Thymus (tissue), 11 donors: ENCODE data around the gene TRMT13. TPM values are rescaled to one million over a fixed set of nuclear protein-coding genes. Genes with fewer than 3 reads are reported as not detected.

ENCODE experiments used
- DNase-seq, 9 donors: peaks; one replicate each; pipeline ENCODE4 v3.0.0-alpha.2; 2013; ENCODE audit warnings: low spot score in 9 of 9, low read depth in 6 of 9, missing footprints in 1 of 9
- H3K27ac ChIP-seq, 2 donors: one replicate each; pipeline ENCODE4 v1.5.1; 2013; ENCODE audit warnings: control low read depth in 1 of 2, low read depth in 1 of 2, low read length in 1 of 2, mild to moderate bottlenecking in 1 of 2, moderate library complexity in 1 of 2
- H3K27me3 ChIP-seq, 2 donors: one replicate each; pipeline ENCODE4 v1.5.1; 2013; ENCODE audit warnings: low read length in 1 of 2; ENCODE audit not compliant: control insufficient read depth in 2 of 2, insufficient read depth in 1 of 2
- H3K36me3 ChIP-seq, 2 donors: one replicate each; pipeline ENCODE4 v1.5.1; 2013; ENCODE audit warnings: low read length in 1 of 2, mild to moderate bottlenecking in 1 of 2, moderate library complexity in 1 of 2; ENCODE audit not compliant: control insufficient read depth in 2 of 2, insufficient read depth in 2 of 2
- H3K4me1 ChIP-seq, 2 donors: one replicate each; pipeline ENCODE4 v1.5.1; 2013; ENCODE audit warnings: low read length in 2 of 2; ENCODE audit not compliant: control insufficient read depth in 2 of 2, insufficient read depth in 2 of 2
- H3K4me3 ChIP-seq, 2 donors: one replicate each; pipeline ENCODE4 v1.5.1; 2013; ENCODE audit warnings: low read length in 2 of 2, control low read depth in 1 of 2, mild to moderate bottlenecking in 1 of 2
- H3K9me3 ChIP-seq, 2 donors: one replicate each; pipeline ENCODE4 v1.5.1; 2013; ENCODE audit warnings: low read length in 1 of 2, mild to moderate bottlenecking in 1 of 2; ENCODE audit not compliant: control insufficient read depth in 2 of 2, insufficient read depth in 1 of 2
- WGBS: extraction: QIAGEN DNeasy Blood & Tissue Kit; methylation state at CpG from one replicate; pipeline ENCODE4 v1.1.7; 2013; 5-methylcytosine and 5-hydroxymethylcytosine counted together
- polyA plus RNA-seq: library from polyadenylated mRNA; stranded (reverse); fragments of 200-250 nt; gene quantifications from one replicate; pipeline ENCODE4 v1.2.3, GENCODE V29; 2013
- total RNA-seq: library from RNA; stranded (reverse); fragments of 120-200 nt; gene quantifications from one replicate; pipeline ENCODE4 v1.2.4, GENCODE V29; 2013
- donor health status: healthy.

Gene TRMT13
- total and polyA plus RNA-seq, 2 donors: 15.8 to 24.7 TPM

DNA sequence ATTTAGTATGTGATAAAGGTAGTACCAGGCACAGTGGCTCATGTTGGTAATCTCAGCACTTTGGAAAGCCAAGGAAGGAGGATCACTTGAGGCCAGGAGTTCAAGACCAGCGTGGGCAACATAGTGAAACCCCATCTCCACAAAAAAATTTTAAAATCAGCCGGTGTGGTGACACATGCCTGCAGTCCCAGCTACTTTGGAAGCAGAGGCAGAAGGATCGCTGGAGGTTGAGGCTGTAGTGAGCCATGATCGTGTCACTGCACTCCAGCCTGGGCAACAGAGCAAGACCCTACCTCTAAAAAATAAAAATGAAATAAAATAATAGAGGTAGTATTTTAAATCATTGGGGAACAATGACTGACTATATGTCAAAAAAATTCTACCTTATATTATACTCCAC, 17.4 kb upstream of the TRMT13 start:
- no peaks in the 10 kb centered on the region for H3K4me1 ChIP-seq
- no peak overlapping the region for H3K27ac ChIP-seq
- H3K4me3 ChIP-seq: no peak overlapping the region
- no peaks in the 10 kb centered on the region for H3K27me3 ChIP-seq
- over 99% methylated on average over 4 of the region's 4 CpGs for WGBS
- DNase-seq: no peak
- H3K9me3 ChIP-seq: no peaks in the 10 kb centered on the region
- peaks cover 7 to 14% of the 10 kb centered on the region in 2 donors for H3K36me3 ChIP-seq

DNA sequence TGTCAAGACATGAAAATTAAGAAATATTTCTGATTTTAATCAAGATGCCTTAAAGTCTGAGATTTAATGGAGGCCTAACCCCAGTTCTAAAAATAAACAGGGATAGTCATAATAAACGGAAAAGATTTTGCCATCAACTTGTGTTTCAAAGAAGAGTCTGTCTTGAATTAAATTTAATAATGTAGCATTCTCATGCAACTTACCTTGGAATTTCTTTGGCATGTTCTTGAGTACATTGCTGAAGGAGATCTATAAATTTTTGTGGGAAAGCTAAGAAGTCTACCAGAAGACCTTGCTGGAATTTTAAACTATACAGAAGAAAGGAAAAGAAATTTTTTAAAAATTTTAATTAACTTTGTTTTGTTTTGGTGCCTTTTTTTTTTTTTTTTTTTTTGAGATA, 10.8 kb upstream of the TRMT13 start:
- no peaks in the 10 kb centered on the region for H3K4me1 ChIP-seq
- DNase-seq: no peak
- no peaks in the 10 kb centered on the region for H3K27me3 ChIP-seq
- no peak overlapping the region for H3K27ac ChIP-seq
- H3K4me3 ChIP-seq: no peak overlapping the region
- H3K9me3 ChIP-seq: no peaks in the 10 kb centered on the region
- WGBS: 98% methylated on average over 1 of the region's 1 CpG
- peaks cover 12 to 22% of the 10 kb centered on the region in 2 donors for H3K36me3 ChIP-seq

DNA sequence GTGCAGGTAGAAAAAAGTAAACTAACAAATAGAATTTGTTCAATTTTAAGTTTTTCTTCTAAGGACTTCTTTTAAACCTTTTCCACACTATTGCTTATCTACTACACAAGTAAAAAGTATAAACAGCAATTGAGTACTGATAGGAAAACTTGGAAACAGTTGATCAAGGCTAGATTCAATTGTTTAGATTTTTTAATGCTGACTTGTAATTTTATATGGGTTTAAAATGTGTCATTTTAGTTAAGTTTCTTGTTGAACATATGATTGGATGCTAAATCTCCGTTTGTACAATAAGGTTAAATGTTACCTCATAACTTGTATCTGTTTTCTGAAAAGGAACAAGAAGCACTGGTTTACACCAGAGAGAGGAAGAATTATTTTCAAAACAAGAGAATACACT, 5.7 kb upstream of the TRMT13 start:
- Histone ChIP-seq H3K36me3 (peaks cover 6 to 10% of the 10 kb centered on the region in 2 donors), H3K9me3 (no peaks in the 10 kb centered on the region), H3K4me1 (peaks cover 2 to 9% of the 10 kb centered on the region in 2 donors), H3K4me3 (no peak overlapping the region), H3K27ac (no peak overlapping the region), H3K27me3 (no peaks in the 10 kb centered on the region)
- DNase-seq: no peak
- 95% methylated on average over 1 of the region's 1 CpG for WGBS

DNA sequence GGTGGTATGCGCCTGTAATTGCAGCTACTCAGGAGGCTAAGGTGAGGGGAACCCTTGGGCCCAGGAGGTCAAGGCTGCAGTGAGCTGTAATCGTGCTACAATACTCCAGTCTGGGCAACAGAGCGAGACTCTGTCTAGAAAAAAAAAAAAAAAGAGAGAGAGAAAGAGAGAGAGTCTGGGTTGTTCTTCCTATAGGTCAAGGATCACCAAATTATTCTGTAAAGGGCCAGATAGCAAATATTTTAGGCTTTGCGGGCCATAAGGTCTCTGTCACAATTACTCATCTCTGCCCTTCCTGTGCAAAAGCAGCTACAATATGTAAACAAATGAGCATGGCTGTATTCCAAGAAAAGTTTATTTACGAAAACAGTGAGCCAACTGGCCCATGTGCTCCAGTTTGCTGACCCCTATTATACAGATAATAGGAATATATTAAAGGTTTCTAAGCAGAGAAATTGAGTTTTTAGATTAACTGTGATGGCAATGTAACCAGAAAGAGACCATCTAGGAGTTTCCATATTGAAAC, 2.3 kb upstream of the TRMT13 start:
- H3K9me3 ChIP-seq: no peaks in the 10 kb centered on the region
- H3K36me3 ChIP-seq: no peaks in the 10 kb centered on the region
- no peak overlapping the region for H3K27ac ChIP-seq
- no peak overlapping the region for H3K4me3 ChIP-seq
- DNase-seq: no peak
- 97% methylated on average over 5 of the region's 5 CpGs for WGBS
- no peaks in the 10 kb centered on the region for H3K27me3 ChIP-seq
- H3K4me1 ChIP-seq: peaks cover 7 to 15% of the 10 kb centered on the region in 2 donors

DNA sequence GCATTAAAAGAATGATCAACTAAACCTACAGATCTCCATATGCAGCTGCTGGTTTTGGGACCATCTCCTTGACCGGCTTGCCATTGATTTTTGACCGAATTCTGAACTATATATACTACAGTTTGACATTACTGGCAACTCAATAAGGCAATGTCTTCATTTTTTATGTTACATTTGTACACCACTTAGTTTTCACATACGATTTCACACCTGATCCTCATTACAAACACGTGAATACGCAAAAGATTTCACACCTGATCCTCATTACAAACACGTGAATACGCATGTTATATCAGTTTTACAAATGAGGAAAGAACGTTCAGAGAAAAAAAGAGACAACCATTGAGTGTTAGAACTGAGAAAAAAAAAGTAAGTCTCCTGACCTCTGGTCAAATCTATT, 1.3 kb upstream of the TRMT13 start:
- Histone ChIP-seq H3K36me3 (no peaks in the 10 kb centered on the region), H3K27ac (no peak overlapping the region), H3K9me3 (no peaks in the 10 kb centered on the region), H3K4me3 (peak overlapping the region; percentile 65 to 87), H3K4me1 (peaks cover 7 to 15% of the 10 kb centered on the region in 2 donors), H3K27me3 (no peaks in the 10 kb centered on the region)
- WGBS: 88% methylated on average over 8 of the region's 8 CpGs
- no peak for DNase-seq

DNA sequence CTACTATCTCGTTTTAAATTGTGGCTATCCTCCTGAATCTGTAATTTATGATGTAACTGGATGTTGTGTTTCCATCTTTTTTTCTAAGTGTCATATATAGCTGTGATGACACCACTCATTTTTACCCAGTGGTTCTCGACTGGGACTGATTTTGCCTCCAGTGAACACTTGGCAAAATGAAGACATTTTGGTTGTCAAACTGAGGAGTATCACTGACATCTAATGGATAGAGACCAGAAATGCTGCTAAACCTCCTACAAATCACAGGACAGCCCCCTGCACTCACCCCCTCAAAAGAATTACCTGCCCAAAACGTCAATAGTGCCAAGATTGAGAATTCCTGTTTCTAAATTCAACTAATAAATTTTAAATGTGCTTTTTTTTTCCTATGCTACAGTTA, 1.9 kb downstream of the TRMT13 start:
- Histone ChIP-seq H3K27ac (no peak overlapping the region), H3K9me3 (no peaks in the 10 kb centered on the region), H3K4me3 (no peak overlapping the region), H3K27me3 (no peaks in the 10 kb centered on the region), H3K36me3 (peaks cover 13 to 30% of the 10 kb centered on the region in 2 donors), H3K4me1 (peaks cover 7 to 15% of the 10 kb centered on the region in 2 donors)
- DNase-seq: no peak
- WGBS: 93% methylated on average over 3 of the region's 3 CpGs

DNA sequence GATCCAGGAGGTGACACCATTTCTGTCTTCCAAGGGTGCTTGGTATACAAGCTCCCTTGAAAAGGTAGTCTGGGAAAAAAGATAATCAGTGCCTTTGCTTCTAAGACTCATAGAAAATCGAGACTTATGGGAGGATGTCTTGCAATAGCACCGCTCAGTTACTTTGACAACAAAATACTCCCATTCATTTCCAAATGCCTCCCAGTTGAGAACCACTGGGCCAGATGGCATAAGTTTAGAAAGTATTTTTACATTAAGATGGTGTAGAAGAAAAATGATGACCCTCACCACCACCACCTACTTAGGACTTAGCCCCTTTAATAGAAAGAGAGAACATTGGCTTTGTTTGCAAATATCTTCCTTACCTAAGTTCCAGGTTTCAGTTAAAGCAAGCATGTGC, 4.6 kb downstream of the TRMT13 start:
- Histone ChIP-seq H3K27ac (no peak overlapping the region), H3K4me3 (no peak overlapping the region), H3K4me1 (peaks cover 5 to 6% of the 10 kb centered on the region in 2 donors), H3K27me3 (no peaks in the 10 kb centered on the region), H3K9me3 (no peaks in the 10 kb centered on the region), H3K36me3 (peaks cover 23 to 48% of the 10 kb centered on the region in 2 donors)
- 95% methylated on average over 2 of the region's 2 CpGs for WGBS
- no peak for DNase-seq

DNA sequence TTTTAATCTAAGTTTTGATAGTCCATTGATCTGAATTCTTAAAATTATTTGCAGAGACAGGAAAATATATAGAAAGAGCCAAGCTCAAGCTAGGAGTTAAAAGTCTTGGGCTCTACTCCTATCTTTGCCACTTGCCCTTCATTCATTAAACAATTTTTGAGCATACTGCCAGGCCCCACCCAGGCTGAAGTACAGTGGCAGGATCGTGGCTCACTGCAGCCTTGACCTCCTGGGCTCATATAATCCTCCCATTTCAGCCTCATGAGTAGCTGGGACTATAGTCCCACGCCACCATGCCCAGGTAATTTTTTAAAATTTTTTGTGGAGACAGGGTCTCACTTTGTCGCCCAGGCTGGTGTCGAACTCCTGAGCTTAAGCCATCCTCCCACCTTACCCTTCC, 8.2 kb downstream of the TRMT13 start:
- no peak for DNase-seq
- Histone ChIP-seq H3K9me3 (no peaks in the 10 kb centered on the region), H3K36me3 (peaks cover 30 to 77% of the 10 kb centered on the region in 2 donors), H3K4me1 (no peaks in the 10 kb centered on the region), H3K27ac (no peak overlapping the region), H3K27me3 (no peaks in the 10 kb centered on the region), H3K4me3 (no peak overlapping the region)
- WGBS: 98% methylated on average over 4 of the region's 4 CpGs

DNA sequence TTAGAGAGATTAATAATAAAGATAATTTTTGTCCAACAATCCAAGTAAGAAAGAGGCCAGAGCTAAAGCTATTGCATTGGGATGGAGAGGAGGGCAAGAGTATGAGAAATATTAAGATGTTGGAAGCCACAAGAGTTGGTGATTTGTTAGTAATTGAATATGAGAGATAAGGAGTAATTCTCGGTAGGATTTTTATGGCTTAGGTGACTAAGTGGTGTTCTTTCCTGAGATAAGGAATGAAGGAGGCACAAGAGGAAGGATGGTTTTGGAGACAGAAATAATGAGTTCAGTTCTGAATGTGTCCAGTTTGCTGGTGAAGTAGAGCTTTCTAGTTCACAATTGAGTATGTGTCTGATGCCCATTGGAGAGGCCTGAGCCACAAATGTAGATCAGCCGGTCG, 9.4 kb downstream of the TRMT13 start:
- no peak overlapping the region for H3K27ac ChIP-seq
- no peak for DNase-seq
- WGBS: 98% methylated on average over 3 of the region's 3 CpGs
- H3K4me1 ChIP-seq: no peaks in the 10 kb centered on the region
- H3K36me3 ChIP-seq: peaks cover 26 to 73% of the 10 kb centered on the region in 2 donors
- H3K9me3 ChIP-seq: no peaks in the 10 kb centered on the region
- no peak overlapping the region for H3K4me3 ChIP-seq
- no peaks in the 10 kb centered on the region for H3K27me3 ChIP-seq

DNA sequence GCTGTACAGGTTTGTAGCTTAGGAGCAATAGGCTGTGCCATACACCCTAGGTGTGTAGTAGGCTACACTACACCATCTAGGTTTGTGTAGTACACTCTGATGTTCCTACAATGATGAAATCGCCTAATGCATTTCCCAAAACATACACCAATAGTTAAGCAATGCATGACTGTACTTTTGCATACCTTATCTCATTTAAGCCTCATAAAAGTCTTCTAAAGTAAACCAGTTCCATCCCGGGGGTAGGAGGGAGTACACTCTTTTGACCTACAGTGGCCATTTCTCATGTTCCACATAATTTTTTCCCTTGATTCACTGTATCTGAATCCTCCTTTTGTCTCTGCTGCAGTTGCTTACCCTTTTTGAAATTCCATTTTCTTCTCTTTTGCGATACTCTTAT, 12.2 kb downstream of the TRMT13 start:
- 99% methylated on average over 3 of the region's 3 CpGs for WGBS
- Histone ChIP-seq H3K27me3 (no peaks in the 10 kb centered on the region), H3K27ac (no peak overlapping the region), H3K36me3 (peaks cover 17 to 53% of the 10 kb centered on the region in 2 donors), H3K4me3 (no peak overlapping the region), H3K9me3 (no peaks in the 10 kb centered on the region), H3K4me1 (no peaks in the 10 kb centered on the region)
- no peak for DNase-seq
